Right atrium auricular region (tissue), 2 donors: ENCODE data around the gene MVK. TPM values are rescaled to one million over a fixed set of nuclear protein-coding genes. Genes with fewer than 3 reads are reported as not detected.

ENCODE experiments used
- DNase-seq: peaks from one replicate; pipeline ENCODE4 v3.0.0-alpha.2; 2019; ENCODE audit warnings: low spot score
- H3K27ac ChIP-seq, 2 donors: fragments of 200-600 bp; sonication (generic); 1 replicate in 1 of 2; 2 replicates in 1 of 2; pipeline ENCODE4 v1.5.1; 2016 to 2019
- H3K27me3 ChIP-seq, 2 donors: fragments of 200-600 bp; sonication (generic); one replicate each; pipeline versions ENCODE4 v1.5.1 to v1.6.0; 2017 to 2019
- H3K36me3 ChIP-seq: fragments of 200-600 bp; sonication (generic); one replicate; pipeline ENCODE4 v1.5.1; 2016
- H3K4me1 ChIP-seq, 2 donors: fragments of 200-600 bp; sonication (generic); one replicate each; pipeline versions ENCODE4 v1.5.1 to v1.6.0; 2017 to 2019
- H3K4me3 ChIP-seq, 2 donors: fragments of 200-600 bp; sonication (generic); 1 replicate in 1 of 2; 2 replicates in 1 of 2; pipeline ENCODE4 v1.5.1; 2017 to 2019; ENCODE audit warnings: mild to moderate bottlenecking in 1 of 2, moderate library complexity in 1 of 2
- H3K9me3 ChIP-seq, 2 donors: fragments of 200-600 bp; sonication (generic); one replicate each; pipeline ENCODE4 v1.5.1; 2019
- CTCF ChIP-seq, 2 donors: fragments of 200-600 bp; sonication (generic); IDR thresholded peaks; one replicate each; pipeline ENCODE4 v1.5.1; 2019; ENCODE audit warnings: antibody characterized with exemption in 2 of 2
- total RNA-seq, 2 donors: library from RNA; depleted of rRNA; stranded (reverse); fragments of >200 nt; gene quantifications; one replicate each; pipeline ENCODE4 v1.1.0, GENCODE V29; 2016

Gene MVK
- total RNA-seq, 2 donors from 2014 or later = 5.5 to 7.5 TPM

GRCh38 chr12:109578330-109578927, 4.8 kb downstream of the MVK start:
- H3K36me3 ChIP-seq = peaks cover 58% of the 10 kb centered on the region
- DNase-seq = no peak
- peaks cover 0 to 13% of the 10 kb centered on the region in 2 donors for H3K4me1 ChIP-seq
- no peaks in the 10 kb centered on the region for H3K9me3 ChIP-seq
- H3K4me3 ChIP-seq = no peak overlapping the region
- no peak for TF ChIP-seq CTCF (IDR thresholded peaks at IDR 0.05)
- no peaks in the 10 kb centered on the region for H3K27me3 ChIP-seq
- H3K27ac ChIP-seq = no peak overlapping the region

GRCh38 chr12:109579639-109580038, 6.0 kb downstream of the MVK start:
- Histone ChIP-seq H3K9me3 (no peaks in the 10 kb centered on the region), H3K4me3 (no peak overlapping the region), H3K36me3 (peaks cover 58% of the 10 kb centered on the region), H3K4me1 (peaks cover 0 to 3% of the 10 kb centered on the region in 2 donors), H3K27me3 (no peaks in the 10 kb centered on the region), H3K27ac (no peak overlapping the region)
- no peak for TF ChIP-seq CTCF (IDR thresholded peaks at IDR 0.05)
- no peak for DNase-seq

- no peak for TF ChIP-seq CTCF (IDR thresholded peaks at IDR 0.05)
- Histone ChIP-seq H3K4me1 (no peaks in the 10 kb centered on the region), H3K4me3 (no peak overlapping the region), H3K36me3 (peaks cover 58% of the 10 kb centered on the region), H3K9me3 (no peaks in the 10 kb centered on the region), H3K27ac (no peak overlapping the region), H3K27me3 (no peaks in the 10 kb centered on the region)
- DNase-seq = no peak
Observed at GRCh38 chr12:109580272-109580671, 6.7 kb downstream of the MVK start.

- H3K36me3 ChIP-seq = peaks cover 56% of the 10 kb centered on the region
- TF ChIP-seq CTCF (IDR thresholded peaks at IDR 0.05) = no peak
Observed at GRCh38 chr12:109580684-109581333, 7.2 kb downstream of the MVK start.

GRCh38 chr12:109581334-109581691, 7.7 kb downstream of the MVK start:
- Histone ChIP-seq H3K27me3 (no peaks in the 10 kb centered on the region), H3K36me3 (peaks cover 51% of the 10 kb centered on the region), H3K4me1 (no peaks in the 10 kb centered on the region), H3K9me3 (no peaks in the 10 kb centered on the region), H3K4me3 (no peak overlapping the region), H3K27ac (no peak overlapping the region)
- no peak for TF ChIP-seq CTCF (IDR thresholded peaks at IDR 0.05)
- DNase-seq = no peak

More at GRCh38 chr12:109580684-109581333, 7.2 kb downstream of the MVK start:
- H3K27ac ChIP-seq = no peak overlapping the region
- no peaks in the 10 kb centered on the region for H3K9me3 ChIP-seq
- no peak overlapping the region for H3K4me3 ChIP-seq
- H3K27me3 ChIP-seq = no peaks in the 10 kb centered on the region
- no peak for DNase-seq
- no peaks in the 10 kb centered on the region for H3K4me1 ChIP-seq

GRCh38 chr12:109581856-109582255, 8.3 kb downstream of the MVK start:
- Histone ChIP-seq H3K36me3 (peaks cover 50% of the 10 kb centered on the region), H3K27ac (no peak overlapping the region), H3K4me3 (no peak overlapping the region), H3K9me3 (no peaks in the 10 kb centered on the region), H3K27me3 (no peaks in the 10 kb centered on the region), H3K4me1 (no peaks in the 10 kb centered on the region)
- no peak for TF ChIP-seq CTCF (IDR thresholded peaks at IDR 0.05)
- no peak for DNase-seq
